Liver (tissue), 3 donors: ENCODE data around the gene LRRC75B.

Experiments used
- ATF3 ChIP-seq: IDR thresholded peaks from 2 replicates; pipeline ENCODE4 v1.6.1; 2016; ENCODE audit warnings: antibody characterized with exemption
- CTCF ChIP-seq: fragments of 150-350 bp; IDR thresholded peaks from 2 replicates; pipeline ENCODE4 v1.5.1; 2017; ENCODE audit warnings: improper control_type of control experiment, low read depth, low read length; ENCODE audit not compliant: missing input control
- EGR1 ChIP-seq, 2 donors: IDR thresholded peaks; 2 replicates each; pipeline ENCODE4 v1.6.1; 2016 to 2018; ENCODE audit warnings: antibody characterized with exemption in 2 of 2, low read depth in 2 of 2
- GABPA ChIP-seq, 2 donors: IDR thresholded peaks in 1 of 2; conservative IDR thresholded peaks in 1 of 2; 2 replicates each; pipeline ENCODE4 v1.6.1; 2016; ENCODE audit warnings: antibody characterized with exemption in 2 of 2, mild to moderate bottlenecking in 1 of 2, moderate library complexity in 1 of 2
- JUND ChIP-seq, 2 donors: IDR thresholded peaks; 2 replicates each; pipeline ENCODE4 v1.6.1; 2016; ENCODE audit warnings: antibody characterized with exemption in 2 of 2
- RAD21 ChIP-seq, 2 donors: IDR thresholded peaks; 2 replicates each; pipeline ENCODE4 v1.6.1; 2016; ENCODE audit warnings: antibody characterized with exemption in 2 of 2, mild to moderate bottlenecking in 2 of 2
- REST ChIP-seq: IDR thresholded peaks from 2 replicates; pipeline ENCODE4 v1.6.1; 2016; ENCODE audit warnings: antibody characterized with exemption, mild to moderate bottlenecking
- SP1 ChIP-seq: IDR thresholded peaks from 2 replicates; pipeline ENCODE4 v1.6.1; 2018; ENCODE audit warnings: antibody characterized with exemption, mild to moderate bottlenecking
- TAF1 ChIP-seq: conservative IDR thresholded peaks from 2 replicates; pipeline ENCODE4 v1.6.1; 2016; ENCODE audit warnings: antibody characterized with exemption, mild to moderate bottlenecking
- ZBTB33 ChIP-seq: IDR thresholded peaks from 2 replicates; pipeline ENCODE4 v1.6.1; 2016; ENCODE audit warnings: antibody characterized with exemption
- TF ChIP-seq, protein P1 (sequence below): IDR thresholded peaks from 2 replicates; pipeline ENCODE4 v1.6.1; 2016; ENCODE audit warnings: antibody characterized with exemption
- donor health status: healthy.
- donor health status: healthy.

- TF ChIP-seq CTCF (no peak), ZBTB33 (no peak), SP1 (no peak), REST (no peak), RAD21 (IDR thresholded peaks at IDR 0.05) (no peak), TAF1 (no peak), GABPA (IDR thresholded peaks at IDR 0.05 in 1 of 2, conservative IDR thresholded peaks at IDR 0.05 in 1 of 2) (no peak), EGR1 (IDR thresholded peaks at IDR 0.05; ENCODE audit: low read depth in 2 of 2) (no peak), JUND (IDR thresholded peaks at IDR 0.05) (no peak), ATF3 (no peak)
- TF ChIP-seq, protein P1, sequence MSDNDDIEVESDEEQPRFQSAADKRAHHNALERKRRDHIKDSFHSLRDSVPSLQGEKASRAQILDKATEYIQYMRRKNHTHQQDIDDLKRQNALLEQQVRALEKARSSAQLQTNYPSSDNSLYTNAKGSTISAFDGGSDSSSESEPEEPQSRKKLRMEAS = no peak
Observed at GRCh38 chr22:24590596-24591173, 2.2 kb downstream of the LRRC75B start.
